Fibroblast of lung (primary cell): Measurements from ENCODE around the gene CAMK1D. TPM values are rescaled to one million over a fixed set of nuclear protein-coding genes. Genes with fewer than 3 reads are reported as not detected.
A peak's percentile ranks its signal among the peaks of the same experiment; 100 is the strongest.

Experiments
- DNase-seq, 2 donors: peaks; one replicate each; pipeline versions ENCODE4 v3.0.0 to v3.0.0-alpha.2; 2010; ENCODE audit warnings: low read depth in 2 of 2
- H2AFZ ChIP-seq: 2 replicates; pipeline ENCODE4 v1.5.1; 2012; ENCODE audit warnings: low read length, control low read depth, inconsistent platforms
- H3K27ac ChIP-seq: 2 replicates; pipeline ENCODE4 v1.5.1; 2011; ENCODE audit warnings: low read length, control low read depth; ENCODE audit not compliant: insufficient read depth
- H3K27me3 ChIP-seq: 2 replicates; pipeline ENCODE4 v1.5.1; 2011; ENCODE audit warnings: mild to moderate bottlenecking, low read length; ENCODE audit not compliant: control insufficient read depth, insufficient read depth
- H3K36me3 ChIP-seq: 2 replicates; pipeline ENCODE4 v1.5.1; 2011; ENCODE audit warnings: low read length; ENCODE audit not compliant: control insufficient read depth, insufficient read depth
- H3K4me1 ChIP-seq: 2 replicates; pipeline ENCODE4 v1.5.1; 2011; ENCODE audit warnings: low read length; ENCODE audit not compliant: control insufficient read depth, insufficient read depth; ENCODE audit errors: extremely low read depth
- H3K4me2 ChIP-seq: 2 replicates; pipeline ENCODE4 v1.5.1; 2011; ENCODE audit warnings: low read length, control low read depth; ENCODE audit not compliant: insufficient read depth; ENCODE audit errors: extremely low read depth
- H3K4me3 ChIP-seq, 4 experiments: fragments of 200-600 bp in 1 of 4; sonication (generic) in 1 of 4; replicated peaks in 1 of 4; 2 replicates each; pipeline ENCODE4 v1.5.1; 2011 to 2016; ENCODE audit warnings: low read length in 4 of 4, low read depth in 3 of 4, mild to moderate bottlenecking in 3 of 4, control low read depth in 2 of 4, inconsistent platforms in 1 of 4, mixed read lengths in 1 of 4; ENCODE audit not compliant: insufficient read depth in 1 of 4; ENCODE audit errors: control extremely low read depth in 1 of 4
- H3K79me2 ChIP-seq: 2 replicates; pipeline ENCODE4 v1.5.1; 2012; ENCODE audit warnings: mild to moderate bottlenecking, low read length, inconsistent platforms; ENCODE audit not compliant: control insufficient read depth, insufficient read depth
- H3K9ac ChIP-seq: 2 replicates; pipeline ENCODE4 v1.5.1; 2011; ENCODE audit warnings: mild to moderate bottlenecking, low read length, control low read depth; ENCODE audit not compliant: insufficient read depth
- H3K9me3 ChIP-seq: 2 replicates; pipeline ENCODE4 v1.5.1; 2012; ENCODE audit warnings: low read depth, low read length; ENCODE audit not compliant: control insufficient read depth, insufficient read depth
- H4K20me1 ChIP-seq: 2 replicates; pipeline ENCODE4 v1.5.1; 2011; ENCODE audit warnings: low read length; ENCODE audit not compliant: control insufficient read depth, insufficient read depth; ENCODE audit errors: extremely low read depth
- CTCF ChIP-seq, 2 donors: IDR thresholded peaks in 1 of 2; conservative IDR thresholded peaks in 1 of 2; 1 replicate in 1 of 2; 2 replicates in 1 of 2; pipeline ENCODE4 v1.5.1; 2011 to 2012; ENCODE audit warnings: low read length in 2 of 2, control low read depth in 1 of 2, inconsistent platforms in 1 of 2, low read depth in 1 of 2, mild to moderate bottlenecking in 1 of 2
- EZH2 ChIP-seq: IDR thresholded peaks from 2 replicates; pipeline ENCODE4 v1.5.1; 2012; ENCODE audit warnings: low read length, control low read depth, mild to moderate bottlenecking; ENCODE audit errors: missing control alignments
- polyA plus RNA-seq, 2 donors: library from polyadenylated mRNA; depleted of rRNA in 1 of 2; stranded (reverse) in 1 of 2; unstranded in 1 of 2; fragments of >200 nt; gene quantifications; 2 replicates each; pipeline ENCODE4 v1.2.1, GENCODE V29; 2011 to 2012; ENCODE audit warnings: missing spikeins in 1 of 2
- total RNA-seq: library from RNA; depleted of rRNA; stranded (reverse); fragments of >200 nt; gene quantifications from 2 replicates; pipeline ENCODE4 v1.2.1, GENCODE V29; 2014

The CAMK1D gene
- total and polyA plus RNA-seq, 2 donors (not counting 1 experiment from before 2014, with no cell fraction given) = 2.3 TPM

GRCh38 chr10:12828736-12829135, 479.4 kb downstream of the CAMK1D start:
- Histone ChIP-seq H3K9me3 (no peaks in the 10 kb centered on the region), H3K4me3 (no peak overlapping the region), H3K27ac (no peak overlapping the region), H3K36me3 (no peaks in the 10 kb centered on the region), H3K4me2 (no peak overlapping the region), H2AFZ (no peak overlapping the region), H3K79me2 (no peaks in the 10 kb centered on the region), H3K9ac (no peak overlapping the region), H3K4me1 (no peaks in the 10 kb centered on the region), H3K27me3 (no peaks in the 10 kb centered on the region), H4K20me1 (no peaks in the 10 kb centered on the region)
- no peak for TF ChIP-seq CTCF (conservative IDR thresholded peaks at IDR 0.05 in 1 of 2, IDR thresholded peaks at IDR 0.05 in 1 of 2; ENCODE audit: low read depth in 1 of 2, low read length in 2 of 2)
- no peak for TF ChIP-seq EZH2
- no peak for DNase-seq

- no peaks in the 10 kb centered on the region for H3K9me3 ChIP-seq
- H3K4me3 ChIP-seq = no peak overlapping the region
- no peaks in the 10 kb centered on the region for H3K4me1 ChIP-seq
- peak in 1 of 2 donors; percentile 39 for DNase-seq
- H3K27me3 ChIP-seq = no peaks in the 10 kb centered on the region
- no peaks in the 10 kb centered on the region for H3K36me3 ChIP-seq
- no peak overlapping the region for H3K9ac ChIP-seq
- no peak overlapping the region for H2AFZ ChIP-seq
- H3K4me2 ChIP-seq = no peak overlapping the region
- no peak overlapping the region for H3K27ac ChIP-seq
- TF ChIP-seq CTCF (conservative IDR thresholded peaks at IDR 0.05 in 1 of 2, IDR thresholded peaks at IDR 0.05 in 1 of 2; ENCODE audit: low read depth in 1 of 2, low read length in 2 of 2) = no peak
- TF ChIP-seq EZH2 = no peak
- no peaks in the 10 kb centered on the region for H4K20me1 ChIP-seq
- no peaks in the 10 kb centered on the region for H3K79me2 ChIP-seq
Measured at GRCh38 chr10:12829831-12830390, 480.6 kb downstream of the CAMK1D start.

- no peaks in the 10 kb centered on the region for H4K20me1 ChIP-seq
- no peak overlapping the region for H3K4me2 ChIP-seq
- no peak for TF ChIP-seq CTCF (conservative IDR thresholded peaks at IDR 0.05 in 1 of 2, IDR thresholded peaks at IDR 0.05 in 1 of 2; ENCODE audit: low read depth in 1 of 2, low read length in 2 of 2)
- no peak for TF ChIP-seq EZH2
Measured at GRCh38 chr10:12832096-12832495, 482.7 kb downstream of the CAMK1D start.

More at GRCh38 chr10:12832096-12832495, 482.7 kb downstream of the CAMK1D start:
- H3K4me3 ChIP-seq = no peak overlapping the region
- H3K79me2 ChIP-seq = no peaks in the 10 kb centered on the region
- no peak overlapping the region for H3K9ac ChIP-seq
- no peak overlapping the region for H2AFZ ChIP-seq
- H3K4me1 ChIP-seq = no peaks in the 10 kb centered on the region
- H3K9me3 ChIP-seq = no peaks in the 10 kb centered on the region
- no peaks in the 10 kb centered on the region for H3K36me3 ChIP-seq
- no peak for DNase-seq
- no peak overlapping the region for H3K27ac ChIP-seq
- no peaks in the 10 kb centered on the region for H3K27me3 ChIP-seq
